Stimulated activated CD4-positive, alpha-beta T cell treated with anti-CD3 and anti-CD28 coated beads, Interleukin-15, amount 100 ng/mL, for 1 hour (primary cell): ENCODE measurements around the gene CIAPIN1.
"Not testable (repeated sequence)": the region's sequence is repeated elsewhere in the genome, so short reads cannot be mapped to it uniquely, and the experiment has no call there.

Experiments
- DNase-seq, 2 donors: peaks; one replicate each; pipeline ENCODE4 v3.0.0-alpha.2; 2020; ENCODE audit warnings: low read depth in 1 of 2, low spot score in 1 of 2

Gene CIAPIN1

GRCh38 chr16:57407521-57408353 is 39.4 kb downstream of the CIAPIN1 start:
- DNase-seq, result no peak

GRCh38 chr16:57406881-57407280 is 40.3 kb downstream of the CIAPIN1 start:
- DNase-seq, result no peak

- no peak for DNase-seq
Measured at GRCh38 chr16:57405097-57405496, 42.1 kb downstream of the CIAPIN1 start.

GRCh38 chr16:57403965-57404817 is 43.0 kb downstream of the CIAPIN1 start, which contains the start of gene CCL17:
CCL17 (plus strand) TSS chr16:57404767; CDS start chr16:57413933, 9,166 bp downstream.
- DNase-seq, result no peak

- DNase-seq, result no peak
Measured at GRCh38 chr16:57401943-57402640, 45.1 kb downstream of the CIAPIN1 start.

- not testable (repeated sequence) for DNase-seq
Measured at GRCh38 chr16:57397493-57397892, 49.7 kb downstream of the CIAPIN1 start.

GRCh38 chr16:57396786-57397185 is 50.4 kb downstream of the CIAPIN1 start:
- DNase-seq, result no peak

- no peak for DNase-seq
Measured at GRCh38 chr16:57395026-57395425, 52.2 kb downstream of the CIAPIN1 start.

- DNase-seq, result no peak
Measured at GRCh38 chr16:57394444-57394843, 52.7 kb downstream of the CIAPIN1 start.

- no peak for DNase-seq
Measured at GRCh38 chr16:57392694-57393093, 54.5 kb downstream of the CIAPIN1 start.

- no peak for DNase-seq
Measured at GRCh38 chr16:57391708-57392107, 55.5 kb downstream of the CIAPIN1 start.

- no peak for DNase-seq
Measured at GRCh38 chr16:57391300-57391699, 55.9 kb downstream of the CIAPIN1 start.

- no peak for DNase-seq
Measured at GRCh38 chr16:57390636-57391295, 56.4 kb downstream of the CIAPIN1 start.

GRCh38 chr16:57389087-57389468 is 58.1 kb downstream of the CIAPIN1 start:
- no peak for DNase-seq

- DNase-seq, result no peak
Measured at GRCh38 chr16:57388359-57389086, 58.7 kb downstream of the CIAPIN1 start.

GRCh38 chr16:57387598-57388354 is 59.4 kb downstream of the CIAPIN1 start:
- no peak for DNase-seq

GRCh38 chr16:57386381-57386951 is 60.7 kb downstream of the CIAPIN1 start:
- no peak for DNase-seq

- no peak for DNase-seq
Measured at GRCh38 chr16:57385083-57385482, 62.1 kb downstream of the CIAPIN1 start.
